HG02642 (cell line): ENCODE data around the gene CLTRN.
"Not testable (repeated sequence)": the region's sequence is repeated elsewhere in the genome, so short reads cannot be mapped to it uniquely, and the experiment has no call there.

Experiments used
- ATAC-seq: cut with Tn5 transposase; IDR thresholded peaks from one replicate; pipeline ENCODE4 v1.9.1; 2021; ENCODE audit warnings: mild to moderate bottlenecking; ENCODE audit not compliant: unreplicated experiment, poor library complexity

The CLTRN gene

GRCh38 chrX:15664487-15665444, at the start of gene CLTRN:
Gene CLTRN, minus strand, starts transcription at chrX:15664805. Its CDS starts 30 bp downstream, at chrX:15664775.
- no peak for ATAC-seq

GRCh38 chrX:15704273-15704672, 39.7 kb upstream of the CLTRN start:
- ATAC-seq: not testable (repeated sequence)

GRCh38 chrX:15703809-15704208, 39.2 kb upstream of the CLTRN start:
- not testable (repeated sequence) for ATAC-seq

GRCh38 chrX:15702488-15703371, 38.1 kb upstream of the CLTRN start:
- ATAC-seq: no peak

- ATAC-seq: no peak
Observed at GRCh38 chrX:15696516-15696915, 31.9 kb upstream of the CLTRN start.

GRCh38 chrX:15694941-15695451, 30.4 kb upstream of the CLTRN start:
- no peak for ATAC-seq

GRCh38 chrX:15686818-15687685, 22.4 kb upstream of the CLTRN start:
- peak; percentile 65 for ATAC-seq

GRCh38 chrX:15683193-15683592, 18.6 kb upstream of the CLTRN start:
- ATAC-seq: no peak

- no peak for ATAC-seq
Observed at GRCh38 chrX:15681433-15681832, 16.8 kb upstream of the CLTRN start.

- no peak for ATAC-seq
Observed at GRCh38 chrX:15680401-15680800, 15.8 kb upstream of the CLTRN start.

GRCh38 chrX:15679246-15679645, 14.6 kb upstream of the CLTRN start:
- no peak for ATAC-seq

- ATAC-seq: no peak
Observed at GRCh38 chrX:15678339-15678738, 13.7 kb upstream of the CLTRN start.

- no peak for ATAC-seq
Observed at GRCh38 chrX:15676886-15677285, 12.3 kb upstream of the CLTRN start.

- peak; percentile 68 for ATAC-seq
Observed at GRCh38 chrX:15675490-15675921, 10.9 kb upstream of the CLTRN start.

GRCh38 chrX:15674841-15675489, 10.4 kb upstream of the CLTRN start:
- peak; percentile 83 for ATAC-seq

GRCh38 chrX:15674514-15674840, 9.9 kb upstream of the CLTRN start:
- no peak for ATAC-seq

GRCh38 chrX:15673970-15674369, 9.4 kb upstream of the CLTRN start:
- ATAC-seq: no peak

- ATAC-seq: no peak
Observed at GRCh38 chrX:15672881-15673280, 8.3 kb upstream of the CLTRN start.

- ATAC-seq: no peak
Observed at GRCh38 chrX:15663439-15663838, 1.2 kb downstream of the CLTRN start.
